ENCODE data around the gene CCDC93.
A peak's percentile ranks its signal among the peaks of the same experiment; 100 is the strongest.
"Not testable (repeated sequence)": the region's sequence is repeated elsewhere in the genome, so short reads cannot be mapped to it uniquely, and the experiment has no call there.

Gene CCDC93

DNA sequence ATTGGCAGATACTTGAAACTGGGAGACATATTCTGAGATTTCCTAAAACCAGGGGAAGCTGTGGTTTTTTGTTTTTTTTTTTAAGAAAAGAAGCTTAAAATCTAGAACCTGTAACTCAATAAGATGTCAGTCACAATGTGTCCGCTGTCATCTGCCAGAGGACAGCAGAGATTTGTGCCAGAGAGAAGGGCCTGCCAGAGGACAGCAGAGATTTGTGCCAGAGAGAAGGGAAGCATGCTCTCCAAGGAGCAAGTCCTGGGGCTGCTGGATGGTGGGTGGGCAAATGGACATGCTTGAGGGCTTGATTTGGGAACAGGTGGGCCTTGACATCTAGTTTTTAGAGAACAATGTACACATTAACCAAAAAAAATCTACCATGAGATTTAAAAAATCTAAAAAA is 77.9 kb downstream of the CCDC93 start:
- Mint-ChIP-seq H3K27ac (no peak overlapping the region), H3K36me3 (ENCODE audit: low read depth) (peaks cover 54% of the 10 kb centered on the region), H3K9me3 (no peaks in the 10 kb centered on the region), H3K4me3 (no peak overlapping the region), H3K27me3 (ENCODE audit: low read depth, poor library complexity) (no peaks in the 10 kb centered on the region), H3K4me1 (peaks cover 17% of the 10 kb centered on the region)
- TF ChIP-seq CTCF (IDR thresholded peaks at IDR 0.05): no peak
- no peak for DNase-seq

GRCh38 chr2:117935456-117935855 is 78.4 kb downstream of the CCDC93 start:
- Mint-ChIP-seq H3K27me3 (ENCODE audit: low read depth, poor library complexity) (no peaks in the 10 kb centered on the region), H3K27ac (peak overlapping the region; percentile 20), H3K9me3 (no peaks in the 10 kb centered on the region), H3K36me3 (ENCODE audit: low read depth) (peaks cover 57% of the 10 kb centered on the region), H3K4me1 (peaks cover 17% of the 10 kb centered on the region), H3K4me3 (no peak overlapping the region)
- DNase-seq: no peak
- no peak for TF ChIP-seq CTCF (IDR thresholded peaks at IDR 0.05)

- H3K36me3 Mint-ChIP-seq (ENCODE audit: low read depth): peaks cover 61% of the 10 kb centered on the region
- DNase-seq: no peak
- peaks cover 6% of the 10 kb centered on the region for H3K9me3 Mint-ChIP-seq
- TF ChIP-seq CTCF (IDR thresholded peaks at IDR 0.05): no peak
- H3K4me1 Mint-ChIP-seq: peaks cover 17% of the 10 kb centered on the region
- no peak overlapping the region for H3K4me3 Mint-ChIP-seq
- H3K27ac Mint-ChIP-seq: no peak overlapping the region
- no peaks in the 10 kb centered on the region for H3K27me3 Mint-ChIP-seq (ENCODE audit: low read depth, poor library complexity)
Measured at GRCh38 chr2:117933884-117934354, 80.0 kb downstream of the CCDC93 start.

DNA sequence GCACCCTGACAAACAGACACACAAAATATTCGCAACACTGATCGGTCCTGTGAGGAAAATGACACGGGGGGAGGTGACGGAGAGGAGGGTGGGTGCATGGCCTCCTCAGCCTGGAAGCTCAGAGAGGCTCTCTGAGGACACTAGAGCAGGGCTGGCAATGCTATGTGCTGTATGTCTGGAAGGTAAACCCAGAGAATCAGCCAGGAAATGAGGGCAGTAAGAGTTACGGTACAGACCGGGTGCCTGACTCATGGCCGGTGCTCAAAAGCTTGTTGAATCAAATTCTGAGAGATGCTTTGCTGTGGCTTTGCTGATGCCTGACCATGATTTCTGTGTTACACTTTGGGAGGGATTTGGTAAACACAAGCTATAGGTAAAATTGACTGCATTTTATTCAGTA is 81.9 kb downstream of the CCDC93 start:
- no peak for TF ChIP-seq CTCF (IDR thresholded peaks at IDR 0.05)
- H3K27ac Mint-ChIP-seq: no peak overlapping the region
- H3K36me3 Mint-ChIP-seq (ENCODE audit: low read depth): peaks cover 75% of the 10 kb centered on the region

DNA sequence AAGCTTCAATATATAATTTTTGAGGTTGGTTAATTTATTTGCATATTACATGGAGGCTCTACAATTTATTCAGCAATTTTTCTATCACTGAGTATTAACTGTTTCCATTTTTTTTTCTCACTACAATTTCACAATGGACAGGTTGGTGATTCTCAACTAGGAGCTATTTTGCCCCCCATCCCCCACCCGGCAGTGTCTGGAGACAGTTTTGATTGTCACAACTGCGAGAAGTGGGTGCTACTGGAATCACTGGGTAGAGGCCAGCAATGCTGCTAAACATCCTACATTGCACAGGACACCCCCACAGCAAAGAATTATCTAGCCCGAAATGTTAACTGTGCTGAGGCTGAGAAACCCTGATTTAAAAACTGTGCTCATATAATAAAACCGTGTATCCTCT is 82.6 kb downstream of the CCDC93 start:
- no peaks in the 10 kb centered on the region for H3K27me3 Mint-ChIP-seq (ENCODE audit: low read depth, poor library complexity)
- peaks cover 8% of the 10 kb centered on the region for H3K4me1 Mint-ChIP-seq
- H3K36me3 Mint-ChIP-seq (ENCODE audit: low read depth): peaks cover 73% of the 10 kb centered on the region
- H3K4me3 Mint-ChIP-seq: no peak overlapping the region
- no peak overlapping the region for H3K27ac Mint-ChIP-seq
- TF ChIP-seq CTCF (IDR thresholded peaks at IDR 0.05): no peak
- peaks cover 21% of the 10 kb centered on the region for H3K9me3 Mint-ChIP-seq
- DNase-seq: no peak

More for the DNA sequence above, 81.9 kb downstream of the CCDC93 start:
- H3K27me3 Mint-ChIP-seq (ENCODE audit: low read depth, poor library complexity): no peaks in the 10 kb centered on the region
- no peak overlapping the region for H3K4me3 Mint-ChIP-seq
- H3K4me1 Mint-ChIP-seq: peaks cover 15% of the 10 kb centered on the region
- DNase-seq: no peak
- H3K9me3 Mint-ChIP-seq: peaks cover 20% of the 10 kb centered on the region

GRCh38 chr2:117930775-117931174 is 83.1 kb downstream of the CCDC93 start:
- no peak overlapping the region for H3K4me3 Mint-ChIP-seq
- no peaks in the 10 kb centered on the region for H3K27me3 Mint-ChIP-seq (ENCODE audit: low read depth, poor library complexity)
- H3K27ac Mint-ChIP-seq: no peak overlapping the region
- H3K9me3 Mint-ChIP-seq: peaks cover 22% of the 10 kb centered on the region
- no peak for TF ChIP-seq CTCF (IDR thresholded peaks at IDR 0.05)
- peaks cover 7% of the 10 kb centered on the region for H3K4me1 Mint-ChIP-seq
- H3K36me3 Mint-ChIP-seq (ENCODE audit: low read depth): peaks cover 74% of the 10 kb centered on the region
- no peak for DNase-seq

DNA sequence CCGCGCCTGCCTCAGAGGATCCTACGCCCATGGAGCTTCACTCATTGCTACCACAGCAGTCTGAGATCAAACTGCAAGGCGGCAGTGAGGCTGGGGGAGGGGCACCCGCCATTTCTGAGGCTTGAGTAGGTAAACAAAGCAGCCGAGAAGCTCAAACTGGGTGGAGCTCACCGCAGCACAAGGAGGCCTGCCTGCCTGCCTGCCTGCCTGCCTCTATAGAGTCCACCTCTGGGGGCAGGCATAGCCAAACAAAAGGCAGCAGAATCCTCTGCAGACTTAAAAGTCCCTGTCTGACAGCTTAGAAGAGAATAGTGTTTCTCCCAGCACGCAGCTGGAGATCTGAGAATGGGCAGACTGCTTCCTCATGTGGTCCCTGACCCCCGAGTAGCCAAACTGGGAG is 90.4 kb downstream of the CCDC93 start:
- H3K4me1 Mint-ChIP-seq; H3K4me3 Mint-ChIP-seq; H3K27me3 Mint-ChIP-seq (ENCODE audit: low read depth, poor library complexity); DNase-seq; H3K27ac Mint-ChIP-seq: not testable (repeated sequence)
- Mint-ChIP-seq H3K9me3 (peaks cover 38% of the 10 kb centered on the region), H3K36me3 (ENCODE audit: low read depth) (peaks cover 85% of the 10 kb centered on the region)

Data from nephron progenitor cell (in vitro differentiated cells).